Kidney (tissue), 14 donors: ENCODE results near the gene SMIM43. TPM values are rescaled to one million over a fixed set of nuclear protein-coding genes. Genes with fewer than 3 reads are reported as not detected.
A peak's percentile ranks its signal among the peaks of the same experiment; 100 is the strongest.

Source experiments
- DNase-seq, 5 donors: peaks; one replicate each; pipeline ENCODE4 v3.0.0-alpha.2; 2013 to 2020
- FAIRE-seq: peaks from 2 replicates; lab custom pipeline; 2012; peaks lifted over from hg19 to GRCh38; lab: Jason Lieb, UNC
- H3K27ac ChIP-seq, 2 donors: one replicate each; pipeline ENCODE4 v1.7.0; 2013; ENCODE audit warnings: low read depth in 2 of 2, low read length in 2 of 2, inconsistent platforms in 1 of 2
- H3K27me3 ChIP-seq: one replicate; pipeline ENCODE4 v1.7.1; 2013; ENCODE audit warnings: low read length, inconsistent platforms; ENCODE audit not compliant: control insufficient read depth, insufficient read depth
- H3K36me3 ChIP-seq, 3 donors: one replicate each; pipeline versions ENCODE4 v1.7.0 to v1.7.1; 2013; ENCODE audit warnings: low read length in 3 of 3, control low read depth in 1 of 3, inconsistent platforms in 1 of 3; ENCODE audit not compliant: insufficient read depth in 3 of 3, control insufficient read depth in 2 of 3
- H3K4me1 ChIP-seq, 3 donors: one replicate each; pipeline versions ENCODE4 v1.7.0 to v1.7.1; 2013; ENCODE audit warnings: low read length in 3 of 3, inconsistent platforms in 1 of 3, low read depth in 1 of 3; ENCODE audit not compliant: control insufficient read depth in 2 of 3, insufficient read depth in 2 of 3
- H3K4me3 ChIP-seq, 3 donors: one replicate each; pipeline versions ENCODE4 v1.7.0 to v1.8.1; 2013; ENCODE audit warnings: low read length in 3 of 3, control low read depth in 1 of 3, inconsistent platforms in 1 of 3
- H3K9ac ChIP-seq, 3 donors: one replicate each; pipeline versions ENCODE4 v1.7.0 to v1.7.1; 2013; ENCODE audit warnings: low read length in 3 of 3, control low read depth in 1 of 3, inconsistent platforms in 1 of 3
- H3K9me3 ChIP-seq, 3 donors: one replicate each; pipeline versions ENCODE4 v1.7.0 to v1.7.1; 2013; ENCODE audit warnings: low read length in 3 of 3, control low read depth in 1 of 3, inconsistent platforms in 1 of 3; ENCODE audit not compliant: control insufficient read depth in 2 of 3, insufficient read depth in 1 of 3
- CTCF ChIP-seq: IDR thresholded peaks from 3 replicates; pipeline ENCODE4 v1.5.1; 2012; ENCODE audit warnings: mild to moderate bottlenecking, moderate library complexity, borderline replicate concordance; ENCODE audit not compliant: insufficient read depth; ENCODE audit errors: extremely low read depth
- intact Hi-C: fragments of 100-400 bp; cut with DNase I; formaldehyde crosslinking; loops from one replicate; pipeline ENCODE4 v1.11.1; 2022
- polyA plus RNA-seq: library from polyadenylated mRNA; stranded (reverse); fragments of 350-450 nt; fragmentation: Illumina TruSeq; extraction: RNeasy Lipid Tissue Mini Kit (QIAGEN cat#74804); gene quantifications from one replicate; pipeline ENCODE4 v1.2.3, GENCODE V29; 2014; ENCODE audit warnings: low read depth, low replicate concordance; ENCODE audit not compliant: insufficient read depth
- total RNA-seq: library from RNA; stranded (reverse); fragmentation: NEBNext Ultra II Directional; extraction: Animal tissue kit (Norgen Biotek cat#: 25700); gene quantifications from one replicate; pipeline ENCODE4 v1.2.1, GENCODE V29; 2021
- donor health status: control.
- donor health status: control.
- donor health status: control.
- donor health status: control.
- donor health status: control.
- donor health status: DM: yes; HTN: yes; CAD: no.
- donor health status: Normal renal cell carcinoma (clear cell type).

SMIM43 gene
- total and polyA plus RNA-seq, 2 donors from 2014 or later = not detected

GRCh38 chr4:121800638-121800960, 35.6 kb upstream of the SMIM43 start:
- Histone ChIP-seq H3K9ac (peak overlapping the region; percentile 63 to 89 (median 82)), H3K4me1 (peaks cover 0 to 3% (median 2%) of the 10 kb centered on the region in 3 donors), H3K36me3 (peaks cover 0 to 8% (median 6%) of the 10 kb centered on the region in 3 donors), H3K4me3 (peak overlapping the region; percentile 77 to 97 (median 81)), H3K27me3 (no peaks in the 10 kb centered on the region), H3K27ac (peak overlapping the region; percentile 47 to 91), H3K9me3 (no peaks in the 10 kb centered on the region)
- no peak for FAIRE-seq
- intact Hi-C loops = no loop called here
- no peak for TF ChIP-seq CTCF
- DNase-seq = no peak

- FAIRE-seq = no peak
- Histone ChIP-seq H3K27ac (no peak overlapping the region), H3K4me1 (peaks cover 0 to 3% (median 2%) of the 10 kb centered on the region in 3 donors), H3K4me3 (peak overlapping the region in 1 of 3 donors; percentile 81), H3K9me3 (no peaks in the 10 kb centered on the region), H3K9ac (no peak overlapping the region), H3K36me3 (peaks cover 0 to 5% (median 4%) of the 10 kb centered on the region in 3 donors), H3K27me3 (no peaks in the 10 kb centered on the region)
- TF ChIP-seq CTCF = no peak
- no peak for DNase-seq
- intact Hi-C loops = no loop called here
Measured at GRCh38 chr4:121799867-121800501, 35.0 kb upstream of the SMIM43 start.

- Histone ChIP-seq H3K4me1 (peaks cover 0 to 3% (median 2%) of the 10 kb centered on the region in 3 donors), H3K27ac (no peak overlapping the region), H3K4me3 (no peak overlapping the region), H3K27me3 (no peaks in the 10 kb centered on the region), H3K9me3 (no peaks in the 10 kb centered on the region), H3K36me3 (no peaks in the 10 kb centered on the region), H3K9ac (no peak overlapping the region)
- FAIRE-seq (no peak), DNase-seq (no peak)
- TF ChIP-seq CTCF = no peak
- intact Hi-C loops = no loop called here
Measured at GRCh38 chr4:121799208-121799823, 34.4 kb upstream of the SMIM43 start.
